IMR-90 (cell line): ENCODE measurements around the gene LRRC41.

Experiments used
- BHLHE40 ChIP-seq: fragments of 150-350 bp; IDR thresholded peaks from 2 replicates; pipeline ENCODE4 v1.6.1; 2016; ENCODE audit warnings: mild to moderate bottlenecking, low read depth, low read length
- MXI1 ChIP-seq: IDR thresholded peaks from 2 replicates; pipeline ENCODE4 v1.6.1; 2012; ENCODE audit warnings: low read depth, mild to moderate bottlenecking, low read length, moderate library complexity, borderline replicate concordance
- RFX5 ChIP-seq: IDR thresholded peaks from 2 replicates; pipeline ENCODE4 v1.8.0; 2012; ENCODE audit warnings: low read depth, mild to moderate bottlenecking, low read length, moderate library complexity
- TF ChIP-seq, protein P1 (sequence below): conservative IDR thresholded peaks from 2 replicates; pipeline ENCODE4 v1.5.1; 2012; ENCODE audit warnings: mild to moderate bottlenecking, low read depth, low read length, improper control_type of control experiment

DNA sequence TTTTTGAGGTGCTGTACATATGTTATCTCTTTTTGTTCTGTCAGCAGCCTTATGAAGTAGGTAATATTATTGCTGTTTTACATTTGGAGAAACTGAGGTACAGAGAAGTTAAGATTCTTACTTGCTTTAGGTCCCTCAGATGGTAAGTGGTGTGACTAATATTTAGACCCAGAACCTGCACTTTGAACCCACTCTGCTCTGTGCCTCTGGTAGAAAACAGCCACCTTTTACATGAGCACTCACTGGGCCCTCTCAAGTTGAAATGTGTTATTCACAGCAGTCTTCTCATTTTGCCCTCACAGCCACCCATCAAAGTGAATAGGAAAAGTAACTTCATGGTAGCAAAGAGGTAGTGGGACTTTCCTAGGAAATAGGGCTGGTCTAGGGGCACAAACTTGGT, 41.9 kb upstream of the LRRC41 start:
- TF ChIP-seq BHLHE40 (no peak), MXI1 (no peak), RFX5 (no peak)
- TF ChIP-seq, protein P1, sequence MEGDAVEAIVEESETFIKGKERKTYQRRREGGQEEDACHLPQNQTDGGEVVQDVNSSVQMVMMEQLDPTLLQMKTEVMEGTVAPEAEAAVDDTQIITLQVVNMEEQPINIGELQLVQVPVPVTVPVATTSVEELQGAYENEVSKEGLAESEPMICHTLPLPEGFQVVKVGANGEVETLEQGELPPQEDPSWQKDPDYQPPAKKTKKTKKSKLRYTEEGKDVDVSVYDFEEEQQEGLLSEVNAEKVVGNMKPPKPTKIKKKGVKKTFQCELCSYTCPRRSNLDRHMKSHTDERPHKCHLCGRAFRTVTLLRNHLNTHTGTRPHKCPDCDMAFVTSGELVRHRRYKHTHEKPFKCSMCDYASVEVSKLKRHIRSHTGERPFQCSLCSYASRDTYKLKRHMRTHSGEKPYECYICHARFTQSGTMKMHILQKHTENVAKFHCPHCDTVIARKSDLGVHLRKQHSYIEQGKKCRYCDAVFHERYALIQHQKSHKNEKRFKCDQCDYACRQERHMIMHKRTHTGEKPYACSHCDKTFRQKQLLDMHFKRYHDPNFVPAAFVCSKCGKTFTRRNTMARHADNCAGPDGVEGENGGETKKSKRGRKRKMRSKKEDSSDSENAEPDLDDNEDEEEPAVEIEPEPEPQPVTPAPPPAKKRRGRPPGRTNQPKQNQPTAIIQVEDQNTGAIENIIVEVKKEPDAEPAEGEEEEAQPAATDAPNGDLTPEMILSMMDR: no peak
